ENCODE measurements around the gene ADGRB3.

- TF ChIP-seq POLR2A (IDR thresholded peaks at IDR 0.05; ENCODE audit: low read length) (no peak), EP300 (IDR thresholded peaks at IDR 0.05) (no peak), MAX (IDR thresholded peaks at IDR 0.05) (no peak), REST (IDR thresholded peaks at IDR 0.05) (no peak), ZSCAN20 (CRISPR knock-in tag; IDR thresholded peaks at IDR 0.05) (no peak), FOSL2 (IDR thresholded peaks at IDR 0.05) (no peak), FOSL2 (CRISPR knock-in tag; IDR thresholded peaks at IDR 0.05) (no peak), CBX8 (IDR thresholded peaks at IDR 0.05) (no peak), HOXA7 (CRISPR knock-in tag; IDR thresholded peaks at IDR 0.05) (no peak), HMGXB4 (CRISPR knock-in tag; IDR thresholded peaks at IDR 0.05; ENCODE audit: borderline replicate concordance) (no peak)
Measured at GRCh38 chr6:69293471-69293870, 658.4 kb downstream of the ADGRB3 start.

All from A549 (cell line).